AG09319 (cell line): ENCODE data around the gene SREBF1.

Experiments
- DNase-seq: peaks from one replicate; pipeline ENCODE4 v3.0.0-alpha.2; 2010; ENCODE audit warnings: low read depth; ENCODE audit errors: extremely low read depth
- TF ChIP-seq, protein P1 (sequence below): IDR thresholded peaks from 2 replicates; pipeline ENCODE4 v1.5.1; 2011; ENCODE audit warnings: low read depth, mild to moderate bottlenecking, inconsistent platforms, low read length, moderate library complexity

The SREBF1 gene

DNA sequence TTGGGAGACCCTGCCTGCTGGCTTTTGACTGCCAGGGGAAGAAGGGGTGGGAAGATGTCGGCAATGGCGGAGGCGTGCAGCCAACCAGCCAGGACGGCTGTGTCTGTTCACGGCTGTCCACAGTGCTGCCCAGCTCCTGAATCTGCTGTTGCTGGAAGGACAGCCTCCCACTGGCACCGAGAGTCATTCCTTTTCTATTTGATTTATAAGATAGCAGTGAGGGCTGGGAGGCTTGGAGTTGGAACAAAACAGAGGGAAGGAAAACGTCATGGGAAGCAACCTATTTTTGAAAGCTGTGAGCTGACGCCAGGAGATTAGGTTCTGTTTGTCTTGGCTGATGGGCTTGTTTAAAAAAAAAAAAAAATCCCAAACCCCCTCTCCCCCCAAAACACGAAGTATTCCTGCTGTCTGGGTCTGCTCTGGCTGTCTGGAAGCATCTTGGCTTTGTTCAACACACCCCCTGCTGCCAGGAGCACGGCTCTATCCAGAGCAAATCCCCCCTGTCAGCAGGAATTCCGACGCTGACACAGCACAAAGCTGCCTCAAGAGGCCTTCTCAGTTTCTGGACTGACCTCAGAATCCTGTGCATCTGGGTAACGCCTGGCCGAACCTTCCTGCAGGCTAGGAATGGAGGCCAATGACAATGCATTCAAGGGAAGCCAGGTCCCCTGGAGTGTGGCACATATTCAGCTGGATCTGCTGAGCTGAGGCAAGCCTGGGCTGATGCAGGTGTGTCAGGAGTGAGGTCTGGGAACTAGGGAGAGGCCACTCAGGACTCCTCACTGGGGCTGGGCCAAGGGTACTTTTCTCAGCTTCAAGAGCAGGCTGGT, 41.0 kb upstream of the SREBF1 start:
- TF ChIP-seq, protein P1, sequence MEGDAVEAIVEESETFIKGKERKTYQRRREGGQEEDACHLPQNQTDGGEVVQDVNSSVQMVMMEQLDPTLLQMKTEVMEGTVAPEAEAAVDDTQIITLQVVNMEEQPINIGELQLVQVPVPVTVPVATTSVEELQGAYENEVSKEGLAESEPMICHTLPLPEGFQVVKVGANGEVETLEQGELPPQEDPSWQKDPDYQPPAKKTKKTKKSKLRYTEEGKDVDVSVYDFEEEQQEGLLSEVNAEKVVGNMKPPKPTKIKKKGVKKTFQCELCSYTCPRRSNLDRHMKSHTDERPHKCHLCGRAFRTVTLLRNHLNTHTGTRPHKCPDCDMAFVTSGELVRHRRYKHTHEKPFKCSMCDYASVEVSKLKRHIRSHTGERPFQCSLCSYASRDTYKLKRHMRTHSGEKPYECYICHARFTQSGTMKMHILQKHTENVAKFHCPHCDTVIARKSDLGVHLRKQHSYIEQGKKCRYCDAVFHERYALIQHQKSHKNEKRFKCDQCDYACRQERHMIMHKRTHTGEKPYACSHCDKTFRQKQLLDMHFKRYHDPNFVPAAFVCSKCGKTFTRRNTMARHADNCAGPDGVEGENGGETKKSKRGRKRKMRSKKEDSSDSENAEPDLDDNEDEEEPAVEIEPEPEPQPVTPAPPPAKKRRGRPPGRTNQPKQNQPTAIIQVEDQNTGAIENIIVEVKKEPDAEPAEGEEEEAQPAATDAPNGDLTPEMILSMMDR, result no peak
- DNase-seq, result peak; percentile 39

DNA sequence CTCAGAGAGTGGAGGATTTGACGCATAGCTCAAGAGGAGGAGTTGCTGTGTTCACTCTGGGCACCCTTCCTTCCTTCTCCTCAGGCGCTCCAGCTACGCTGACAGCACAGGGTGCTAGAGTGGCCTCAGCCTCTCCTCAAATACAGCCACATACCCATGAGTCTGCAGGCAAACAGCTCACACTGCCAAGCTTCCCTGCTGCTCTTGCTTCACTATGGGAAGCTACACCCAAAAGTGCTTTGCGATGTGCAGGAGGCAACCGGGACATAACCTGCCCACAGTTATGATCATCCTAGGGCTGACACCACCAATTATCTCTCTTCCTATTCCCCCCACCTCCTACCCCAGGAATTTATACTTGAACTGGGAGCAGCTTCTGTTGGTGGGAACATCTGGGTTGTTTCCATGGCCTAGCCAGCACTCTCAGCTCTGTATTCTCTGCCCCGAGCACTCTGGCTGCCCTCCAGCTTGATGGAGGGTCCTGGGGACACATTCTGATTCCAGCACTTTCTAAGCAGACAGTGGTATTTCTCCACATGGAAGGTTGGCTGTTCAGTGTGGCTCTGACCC, 40.3 kb upstream of the SREBF1 start:
- DNase-seq, result no peak
- TF ChIP-seq, protein P1, result no peak

DNA sequence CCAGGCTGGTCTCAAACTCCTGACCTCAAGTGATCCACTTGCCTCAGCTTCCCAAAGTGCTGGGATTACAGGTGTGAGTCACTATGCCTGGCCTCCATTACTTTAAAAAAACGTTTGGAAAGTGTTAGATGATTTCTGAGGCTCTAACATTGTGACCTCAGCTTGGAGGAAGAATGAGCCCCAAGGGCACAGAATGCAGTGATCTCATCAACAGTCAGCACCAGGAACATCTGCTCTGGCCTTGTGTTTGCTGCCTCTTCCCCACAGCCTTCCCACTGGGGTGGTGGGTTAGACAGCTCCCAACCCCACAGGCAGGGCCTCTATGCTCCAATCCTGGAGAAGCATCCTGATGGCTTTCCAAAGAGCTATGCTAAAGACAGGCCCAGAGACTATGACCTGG, 37.7 kb upstream of the SREBF1 start:
- TF ChIP-seq, protein P1, result no peak
- no peak for DNase-seq

DNA sequence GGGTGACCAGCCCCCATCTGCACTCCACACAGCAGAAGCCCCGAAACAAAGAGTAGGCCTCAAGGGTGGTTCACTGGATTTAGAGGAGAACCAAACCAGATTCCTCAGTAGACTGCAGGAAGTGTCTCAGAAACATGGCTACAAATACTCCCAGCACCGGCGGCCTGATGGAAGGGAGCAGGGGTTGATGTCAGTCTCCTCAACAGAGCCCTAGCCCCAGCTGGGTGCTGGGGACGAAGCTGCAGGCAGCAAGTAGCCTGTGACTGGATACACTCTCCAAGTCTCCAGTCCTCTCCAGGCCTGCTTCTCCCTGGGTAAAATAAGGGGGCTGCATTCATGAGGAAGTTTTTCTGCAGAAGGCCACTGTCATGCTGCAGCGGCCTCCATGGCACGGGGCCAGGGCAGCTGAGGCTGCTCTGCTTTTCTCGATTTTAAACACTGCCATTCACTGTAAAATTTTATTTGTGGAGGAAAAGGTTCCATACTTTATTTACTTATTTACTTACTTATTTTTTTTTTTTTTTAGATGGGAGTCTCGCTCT, 36.7 kb upstream of the SREBF1 start:
- DNase-seq, result no peak
- TF ChIP-seq, protein P1, result no peak

DNA sequence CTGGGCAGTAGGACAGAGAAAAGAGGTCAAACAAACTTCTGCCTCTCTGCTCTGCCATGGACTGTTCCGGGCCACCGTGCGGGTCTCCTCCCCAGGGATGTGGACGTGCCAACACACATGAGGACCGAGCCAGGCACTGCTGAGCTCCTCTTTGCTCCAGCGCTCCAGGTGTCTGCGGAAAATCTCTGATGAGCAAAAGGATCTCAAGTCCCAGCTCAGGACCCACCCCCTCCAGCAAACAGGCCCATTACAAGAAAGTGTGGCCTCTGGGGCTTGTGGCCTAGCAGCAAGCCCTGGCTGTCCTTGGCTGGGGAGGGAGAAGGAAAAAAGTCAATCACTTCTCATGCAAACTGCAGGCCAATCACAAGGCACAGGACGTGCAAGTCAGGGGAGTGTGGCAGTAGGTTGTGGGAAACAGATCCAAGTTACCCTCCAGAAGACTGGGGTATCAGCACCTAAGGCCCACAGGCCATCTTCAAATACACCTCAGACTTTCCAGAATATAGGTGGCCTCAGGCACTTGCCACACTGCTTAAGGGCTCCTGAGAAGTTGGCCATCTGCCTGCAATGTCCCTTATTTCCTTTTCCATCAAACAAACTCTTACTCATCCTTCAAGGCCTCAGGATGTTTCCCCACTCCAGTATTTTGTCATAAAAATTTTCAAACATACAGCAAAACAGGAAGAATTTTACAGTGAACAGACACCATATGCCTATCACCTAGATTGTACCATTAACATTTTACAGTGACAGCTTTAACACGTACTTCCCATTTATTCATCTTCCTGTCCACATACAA, 36.0 kb upstream of the SREBF1 start:
- DNase-seq, result no peak
- TF ChIP-seq, protein P1, result no peak

DNA sequence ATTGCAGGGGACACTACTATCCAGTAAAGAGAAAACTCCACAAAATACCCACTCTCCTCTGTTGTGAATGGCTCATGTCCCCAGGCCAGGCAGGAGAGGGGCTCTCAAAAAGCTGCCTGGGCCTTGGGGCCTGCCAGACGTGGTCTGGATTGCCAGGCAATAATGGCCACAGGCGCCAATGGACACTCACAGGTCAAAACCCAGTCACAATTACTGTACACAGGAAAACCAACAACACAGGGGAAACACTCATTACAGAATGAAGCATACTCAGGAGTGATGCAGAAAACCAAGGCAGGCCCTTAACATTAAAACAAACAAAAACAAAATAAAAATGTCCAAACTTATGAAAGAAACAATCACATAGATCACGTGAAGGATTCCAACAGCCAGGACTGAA, 35.1 kb upstream of the SREBF1 start:
- TF ChIP-seq, protein P1, result no peak
- DNase-seq, result no peak

DNA sequence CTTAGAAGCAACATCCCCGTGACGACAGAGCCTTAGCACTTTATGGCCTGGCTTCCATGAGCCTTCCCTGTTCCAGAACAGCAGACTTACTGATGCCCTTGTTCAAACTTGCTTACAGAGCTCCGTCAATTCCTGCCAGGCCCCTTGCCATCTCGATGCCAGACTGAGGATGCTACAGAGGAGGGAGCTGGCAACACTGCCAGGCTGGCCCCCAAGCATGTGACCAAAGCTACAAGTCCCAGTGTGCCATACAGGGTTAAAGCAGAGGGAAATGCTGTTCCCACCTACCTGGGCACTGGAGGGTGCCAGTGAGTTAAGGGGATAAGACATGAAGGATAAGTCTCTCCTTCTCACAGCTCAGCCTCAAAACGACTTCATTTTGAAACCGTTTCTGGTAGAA, 33.5 kb upstream of the SREBF1 start:
- no peak for DNase-seq
- TF ChIP-seq, protein P1, result no peak
